ENCODE results near the gene PTPRA. TPM values are rescaled to one million over a fixed set of nuclear protein-coding genes. Genes with fewer than 3 reads are reported as not detected.

PTPRA gene
- polyA plus RNA-seq, 1 donor (not counting 4 experiments of a cell fraction or from before 2014, with no cell fraction given), result 53.3 TPM

GRCh38 chr20:3084986-3085360 is 211.7 kb downstream of the PTPRA start:
- peaks cover 50% of the 10 kb centered on the region for H3K27me3 ChIP-seq (ENCODE audit: control insufficient read depth, extremely low read depth, insufficient read depth, low read length)

GRCh38 chr20:3085571-3086072 is 212.3 kb downstream of the PTPRA start:
- no peak overlapping the region for H3K9ac ChIP-seq (ENCODE audit: control insufficient read depth, extremely low read depth, insufficient read depth, low read length)
- no peaks in the 10 kb centered on the region for H3K36me3 ChIP-seq (ENCODE audit: control insufficient read depth in 2 of 2, extremely low read depth in 1 of 2, insufficient read depth in 2 of 2, low read length in 2 of 2)
- H3K9me3 ChIP-seq (ENCODE audit: control insufficient read depth, low read depth, low read length), result no peaks in the 10 kb centered on the region
- H3K4me2 ChIP-seq (ENCODE audit: control insufficient read depth, extremely low read depth, insufficient read depth, low read depth, low read length), result no peak overlapping the region
- TF ChIP-seq CTCF (optimal IDR thresholded peaks at IDR 0.05 in 1 of 3, IDR thresholded peaks at IDR 0.05 in 1 of 3, conservative IDR thresholded peaks at IDR 0.05 in 1 of 3; ENCODE audit: extremely low read depth in 1 of 3, insufficient read depth in 2 of 3, low read length in 3 of 3) (no peak), EZH2 (IDR thresholded peaks at IDR 0.05; ENCODE audit: low read length) (no peak)
- H3K27me3 ChIP-seq (ENCODE audit: control insufficient read depth, extremely low read depth, insufficient read depth, low read length), result peaks cover 47% of the 10 kb centered on the region
- H3K79me2 ChIP-seq (ENCODE audit: control insufficient read depth, insufficient read depth, low read length), result no peaks in the 10 kb centered on the region
- no peak overlapping the region for H2AFZ ChIP-seq (ENCODE audit: control insufficient read depth, low read length)
- no peak overlapping the region for H3K4me3 ChIP-seq (ENCODE audit: control insufficient read depth in 2 of 3, extremely low read depth in 1 of 3, insufficient read depth in 2 of 3, low read depth in 1 of 3, low read length in 3 of 3)
- H4K20me1 ChIP-seq (ENCODE audit: control insufficient read depth, extremely low read depth, insufficient read depth, low read length), result no peaks in the 10 kb centered on the region
- no peaks in the 10 kb centered on the region for H3K4me1 ChIP-seq (ENCODE audit: control insufficient read depth, extremely low read depth, insufficient read depth, low read length)
- dilution Hi-C loops (cut with MboI; ENCODE audit: extremely low pct_ligation_motif_present, low sequenced_read_pairs), result no loop called here
- no peaks in the 10 kb centered on the region for H3K9me1 ChIP-seq (ENCODE audit: control insufficient read depth, extremely low read depth, insufficient read depth, low read length)
- no peak for DNase-seq (ENCODE audit: low read depth, low spot score)
- no peak overlapping the region for H3K27ac ChIP-seq (ENCODE audit: control insufficient read depth, insufficient read depth, low read length)
- FAIRE-seq, result no peak

More at GRCh38 chr20:3084986-3085360, 211.7 kb downstream of the PTPRA start:
- Histone ChIP-seq H4K20me1 (ENCODE audit: control insufficient read depth, extremely low read depth, insufficient read depth, low read length) (no peaks in the 10 kb centered on the region), H3K9me1 (ENCODE audit: control insufficient read depth, extremely low read depth, insufficient read depth, low read length) (no peaks in the 10 kb centered on the region), H3K36me3 (ENCODE audit: control insufficient read depth in 2 of 2, extremely low read depth in 1 of 2, insufficient read depth in 2 of 2, low read length in 2 of 2) (no peaks in the 10 kb centered on the region), H3K4me3 (ENCODE audit: control insufficient read depth in 2 of 3, extremely low read depth in 1 of 3, insufficient read depth in 2 of 3, low read depth in 1 of 3, low read length in 3 of 3) (no peak overlapping the region), H3K9ac (ENCODE audit: control insufficient read depth, extremely low read depth, insufficient read depth, low read length) (no peak overlapping the region), H2AFZ (ENCODE audit: control insufficient read depth, low read length) (no peak overlapping the region), H3K9me3 (ENCODE audit: control insufficient read depth, low read depth, low read length) (no peaks in the 10 kb centered on the region), H3K4me2 (ENCODE audit: control insufficient read depth, extremely low read depth, insufficient read depth, low read depth, low read length) (no peak overlapping the region), H3K79me2 (ENCODE audit: control insufficient read depth, insufficient read depth, low read length) (no peaks in the 10 kb centered on the region), H3K4me1 (ENCODE audit: control insufficient read depth, extremely low read depth, insufficient read depth, low read length) (no peaks in the 10 kb centered on the region), H3K27ac (ENCODE audit: control insufficient read depth, insufficient read depth, low read length) (no peak overlapping the region)
- no peak for DNase-seq (ENCODE audit: low read depth, low spot score)
- dilution Hi-C loops (cut with MboI; ENCODE audit: extremely low pct_ligation_motif_present, low sequenced_read_pairs), result no loop called here
- FAIRE-seq, result no peak
- no peak for TF ChIP-seq CTCF (optimal IDR thresholded peaks at IDR 0.05 in 1 of 3, IDR thresholded peaks at IDR 0.05 in 1 of 3, conservative IDR thresholded peaks at IDR 0.05 in 1 of 3; ENCODE audit: extremely low read depth in 1 of 3, insufficient read depth in 2 of 3, low read length in 3 of 3)
- no peak for TF ChIP-seq EZH2 (IDR thresholded peaks at IDR 0.05; ENCODE audit: low read length)

Measured in keratinocyte (primary cell).